Erythroblast (primary cell): ENCODE data around the gene TFAP2A.

ENCODE experiments used
- GATA1 ChIP-seq: IDR thresholded peaks from 2 replicates; pipeline ENCODE4 v1.6.1; 2011; ENCODE audit warnings: low read depth, mild to moderate bottlenecking, control low read depth, low read length, moderate library complexity
- POLR2A ChIP-seq: IDR thresholded peaks from 2 replicates; pipeline ENCODE4 v1.6.1; 2011; ENCODE audit warnings: mild to moderate bottlenecking, low read length

DNA sequence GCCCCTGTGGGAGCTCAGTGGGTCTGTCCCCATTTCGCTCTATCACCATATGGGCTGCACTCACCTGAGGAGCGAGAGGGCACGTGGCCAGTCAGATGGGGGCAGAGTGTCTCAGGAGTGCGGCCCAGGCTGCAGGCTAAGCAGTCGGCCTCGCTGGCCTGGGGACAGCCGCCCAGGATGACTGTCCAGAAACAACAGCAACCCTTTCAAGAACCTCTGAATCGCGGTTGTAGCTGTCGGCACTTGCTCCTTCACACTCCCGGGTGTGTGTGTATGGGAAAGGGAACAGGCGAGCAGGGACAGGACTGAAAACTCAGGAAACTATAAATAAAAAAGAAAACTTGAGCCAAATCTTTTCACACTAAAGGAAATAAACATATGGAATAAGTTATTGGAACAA is 63.1 kb downstream of the TFAP2A start:
- TF ChIP-seq POLR2A (no peak), GATA1 (no peak)
